HL-60/S4 treated with retinoic acid at 250 ng/mL for 4 days and 3 days (cell line): ENCODE results near the gene ULK4.
"Not testable (repeated sequence)": the region's sequence is repeated elsewhere in the genome, so short reads cannot be mapped to it uniquely, and the experiment has no call there.

Experiments
- in situ Hi-C: fragments of 300-500 bp; cut with MboI; formaldehyde crosslinking; loops from 2 replicates; pipeline ENCODE4 v1.7.0; 2022; ENCODE audit warnings: low sequenced_read_pairs

ULK4 gene

DNA sequence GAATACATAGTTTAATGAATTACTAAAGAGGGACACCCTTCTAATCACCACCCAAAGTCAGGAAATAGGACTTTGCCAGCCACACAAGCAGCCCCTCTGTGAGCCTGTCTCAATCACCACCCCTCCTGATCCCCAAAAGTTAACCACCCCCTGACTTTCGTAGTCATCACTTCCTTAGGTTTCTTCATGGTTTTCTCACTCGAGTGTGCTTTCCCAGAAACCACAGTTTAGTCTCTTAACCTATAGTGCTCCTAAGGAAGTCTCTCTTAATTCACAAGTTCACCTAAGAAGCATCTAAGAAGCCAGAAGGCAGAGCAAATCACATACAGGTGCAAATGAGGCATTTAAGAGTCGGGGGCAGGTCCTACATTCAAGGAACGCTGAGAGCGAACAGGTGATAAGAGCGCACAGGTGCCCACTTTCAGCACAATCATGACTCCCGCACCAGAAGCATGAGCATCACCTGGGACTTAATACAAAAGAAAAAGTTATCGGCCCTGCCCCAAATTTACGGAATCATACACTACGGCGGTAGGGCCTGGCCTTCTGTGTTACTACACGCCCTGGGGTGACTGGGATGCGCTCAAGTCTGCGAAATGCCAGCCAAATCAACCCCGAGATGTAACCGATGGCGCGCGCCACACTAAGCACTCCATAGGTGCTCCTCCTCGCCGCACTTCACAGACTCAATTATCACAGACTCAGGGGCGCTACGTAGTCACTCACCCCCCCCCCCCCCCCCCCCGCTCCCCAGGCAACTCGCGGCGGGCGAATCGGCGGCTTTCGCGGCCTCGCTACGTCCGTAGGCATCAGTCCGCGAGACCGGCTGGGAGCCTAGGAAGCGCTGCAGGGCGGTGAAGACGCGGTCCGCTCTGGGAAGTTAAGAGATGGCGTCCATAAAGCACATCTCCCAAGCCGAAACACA is 815 bp downstream of the ULK4 start:
- in situ Hi-C loops, result no loop called here

DNA sequence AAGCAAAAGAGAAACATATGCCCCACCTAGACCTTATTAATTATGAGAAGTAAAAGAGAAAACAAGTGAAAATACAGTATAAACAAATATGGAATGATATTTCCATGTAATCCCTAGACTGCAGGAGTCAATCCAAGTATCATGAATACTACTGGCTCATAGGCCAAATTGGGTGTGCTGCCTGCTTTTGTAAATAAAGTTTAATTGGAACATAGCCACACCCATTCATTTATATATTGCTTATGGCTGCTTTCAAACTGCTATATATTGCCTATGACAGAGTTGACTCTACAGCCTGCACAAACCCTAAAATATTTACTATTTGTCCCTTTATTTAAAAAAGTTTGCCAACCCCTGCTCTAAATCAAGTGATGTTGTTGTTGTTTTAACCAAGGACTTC is 5.3 kb downstream of the ULK4 start:
- in situ Hi-C loops, result no loop called here

DNA sequence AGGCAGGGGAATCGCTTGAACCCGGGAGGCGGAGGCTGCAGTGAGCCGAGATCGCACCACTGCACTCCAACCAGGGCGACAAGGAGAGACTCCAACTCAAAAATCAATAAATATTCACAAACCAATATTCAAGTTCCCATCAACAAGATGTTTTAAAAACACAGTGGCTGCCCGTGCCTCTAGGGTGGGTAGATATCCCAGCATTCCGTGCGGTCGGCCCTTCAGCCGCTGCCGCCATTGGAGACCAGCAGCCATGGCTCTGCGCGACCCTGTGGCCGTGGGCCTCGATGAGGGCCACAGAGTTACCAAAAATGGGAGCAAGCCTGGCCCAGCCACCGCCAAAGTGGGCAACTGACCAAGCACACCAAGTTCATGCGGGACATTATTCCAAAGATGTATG is 6.7 kb downstream of the ULK4 start:
- in situ Hi-C loops, result no loop called here

DNA sequence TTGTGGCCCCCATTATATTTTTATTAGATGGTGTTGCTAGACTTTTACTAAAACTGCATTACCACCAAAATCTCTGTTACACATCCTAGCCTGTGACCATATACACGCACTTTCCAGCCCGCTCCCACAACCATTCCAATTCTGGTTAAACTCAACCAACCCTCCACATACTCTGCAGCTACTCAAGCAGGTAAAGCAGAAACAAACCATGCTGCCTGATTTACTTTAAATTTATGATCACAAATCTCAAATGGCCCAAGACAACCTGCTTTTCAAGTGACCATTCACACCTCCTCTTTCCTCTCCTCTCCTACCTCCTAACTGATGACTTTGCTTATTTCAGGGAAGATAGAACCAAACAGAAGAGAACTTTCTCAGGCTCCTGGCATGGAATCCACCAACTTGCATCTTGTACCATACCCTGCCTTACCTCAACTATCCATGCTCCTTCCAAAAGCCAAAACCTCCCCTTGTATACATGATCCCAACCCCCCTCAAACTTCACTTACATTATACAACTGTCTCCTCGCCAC is 18.5 kb downstream of the ULK4 start:
- in situ Hi-C loops, result no loop called here

DNA sequence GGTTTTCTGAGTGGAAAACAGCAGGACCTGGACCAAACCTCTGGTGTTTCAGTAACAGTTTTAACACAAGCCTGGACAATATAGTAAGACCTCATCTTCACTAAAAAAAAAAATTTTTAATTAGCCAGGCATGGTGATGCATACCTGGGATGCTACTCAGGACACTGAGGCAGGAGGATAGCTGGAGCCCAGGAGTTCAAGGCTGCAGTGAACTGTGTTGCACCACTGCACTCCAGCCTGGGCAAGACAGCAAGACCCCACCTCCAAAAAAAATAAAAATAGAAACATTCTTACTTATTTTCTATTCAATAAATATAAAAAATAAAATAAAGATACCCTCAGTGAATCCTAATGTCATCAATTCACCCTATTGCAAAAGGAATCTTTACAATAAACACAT is 21.5 kb downstream of the ULK4 start:
- in situ Hi-C loops, result no loop called here

DNA sequence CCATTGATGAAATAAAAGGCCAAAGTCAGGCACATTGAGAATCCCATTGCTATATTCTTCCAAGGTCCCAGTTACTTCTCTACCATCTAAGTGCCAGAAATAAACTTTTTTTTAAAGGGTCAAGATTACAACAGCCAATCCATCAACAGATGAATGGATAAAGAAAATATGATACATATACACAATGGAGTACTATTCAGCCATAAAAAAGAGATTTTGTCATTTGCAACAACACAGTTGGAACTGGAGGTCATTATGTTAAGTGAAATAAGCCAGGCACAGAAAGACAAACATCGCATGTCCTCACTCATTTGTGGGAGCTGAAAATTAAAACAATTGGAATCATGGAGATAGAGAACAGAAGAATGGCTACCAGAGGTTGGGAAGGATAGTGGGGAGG is 25.5 kb downstream of the ULK4 start:
- in situ Hi-C loops, result no loop called here

DNA sequence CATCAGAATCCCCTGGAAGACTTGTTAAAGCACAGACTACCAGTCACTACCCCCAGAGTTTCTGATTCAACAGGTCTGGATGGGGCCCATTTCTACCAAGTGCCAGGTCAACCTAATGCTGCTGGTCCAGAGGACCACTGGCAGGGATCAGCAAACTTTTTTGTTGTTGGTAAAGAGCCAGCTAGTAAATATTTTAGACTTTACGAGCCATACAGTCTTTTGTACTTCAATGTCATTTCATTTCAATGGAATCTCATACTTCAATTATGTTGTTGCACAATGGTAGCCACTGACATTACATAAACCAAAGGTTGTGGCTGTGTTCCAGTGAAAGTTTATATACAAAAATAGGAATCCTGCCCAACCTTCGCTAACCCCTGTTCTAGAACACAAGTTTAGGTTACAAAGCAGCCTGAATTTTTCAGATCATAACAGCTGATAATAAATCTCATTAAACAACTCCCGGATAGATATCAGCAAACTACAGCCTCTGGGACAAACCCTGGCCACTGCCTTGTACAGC is 28.7 kb downstream of the ULK4 start:
- in situ Hi-C loops, result no loop called here

DNA sequence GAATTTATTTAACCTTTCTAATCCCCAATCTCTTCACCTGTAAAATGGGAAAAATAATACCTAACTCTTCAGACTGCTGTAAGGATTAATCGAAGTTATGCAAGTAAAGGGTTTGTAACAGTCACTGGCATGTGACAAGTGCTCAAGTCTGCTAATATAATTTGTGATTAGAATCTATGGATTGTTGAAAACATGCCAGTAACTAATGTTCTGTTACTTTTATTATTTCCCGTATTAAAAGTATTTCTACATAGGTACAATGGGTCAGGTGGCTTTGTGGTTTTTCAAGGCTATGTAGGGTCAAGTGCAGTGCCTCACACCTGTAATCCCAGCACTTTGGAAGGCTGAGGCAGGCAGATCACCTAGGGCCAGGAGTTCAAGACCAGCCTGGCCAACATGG is 29.4 kb downstream of the ULK4 start:
- in situ Hi-C loops, result no loop called here

DNA sequence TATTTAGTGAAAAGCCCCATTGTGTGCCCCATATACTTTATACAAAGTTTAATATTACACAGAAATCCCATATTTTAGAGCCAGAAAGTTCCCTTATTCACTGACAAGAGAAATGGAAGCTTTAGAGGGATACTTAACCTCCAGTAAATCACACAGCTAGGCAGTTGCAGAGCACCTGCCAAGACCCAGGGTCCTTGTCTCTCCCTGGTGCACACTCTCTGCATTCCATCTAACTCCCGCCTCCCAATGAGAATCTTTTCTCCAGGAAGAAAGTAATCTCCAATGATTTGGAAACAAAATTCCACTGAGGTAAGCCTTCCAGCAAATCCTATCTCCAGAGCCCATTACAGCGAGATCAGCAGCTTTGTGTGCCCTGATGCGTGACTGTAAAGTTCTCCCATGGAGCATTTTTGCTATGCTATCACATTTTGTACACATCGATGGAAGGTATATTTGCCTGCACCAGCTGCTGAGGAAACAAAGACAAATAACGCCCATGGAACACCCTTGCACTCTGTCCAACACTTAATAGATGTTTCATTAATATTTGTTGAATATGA is 41.4 kb downstream of the ULK4 start:
- in situ Hi-C loops, result no loop called here

DNA sequence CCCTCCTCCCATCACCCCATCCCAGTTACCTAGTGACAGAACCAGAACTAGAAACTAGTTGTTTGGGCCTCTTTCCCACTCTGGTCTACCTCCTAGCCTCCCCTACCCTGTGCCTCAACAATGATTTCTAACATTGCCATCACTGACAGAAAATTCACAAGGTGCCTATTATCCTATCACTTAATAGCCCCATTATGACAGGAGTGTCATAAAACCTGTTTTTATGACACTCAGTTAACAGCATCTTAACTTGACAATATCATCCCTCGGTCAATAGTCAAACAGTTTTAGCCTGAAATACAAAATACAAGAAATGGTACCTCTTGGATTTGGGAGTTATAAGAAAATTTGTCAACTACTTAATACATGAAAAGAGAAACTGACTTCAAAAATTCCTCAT is 46.5 kb downstream of the ULK4 start:
- in situ Hi-C loops, result no loop called here

DNA sequence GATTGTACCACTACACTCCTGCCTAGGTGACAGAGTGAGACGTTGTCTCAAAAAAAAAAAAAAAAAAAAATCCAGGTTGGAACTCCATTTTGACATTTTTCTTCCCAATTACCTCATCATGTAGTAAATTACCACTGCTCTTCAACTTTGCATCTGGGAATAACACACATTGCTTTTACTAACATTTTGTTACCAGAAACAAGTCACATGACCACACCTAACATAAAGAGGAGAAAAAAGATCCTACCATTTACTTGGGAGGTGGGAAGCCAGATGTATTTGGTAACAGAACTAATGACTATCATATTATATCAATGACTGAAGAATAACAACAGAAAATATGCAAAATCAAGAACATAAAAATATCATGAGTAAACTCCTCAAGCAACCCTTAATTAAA is 49.6 kb downstream of the ULK4 start:
- in situ Hi-C loops, result no loop called here

DNA sequence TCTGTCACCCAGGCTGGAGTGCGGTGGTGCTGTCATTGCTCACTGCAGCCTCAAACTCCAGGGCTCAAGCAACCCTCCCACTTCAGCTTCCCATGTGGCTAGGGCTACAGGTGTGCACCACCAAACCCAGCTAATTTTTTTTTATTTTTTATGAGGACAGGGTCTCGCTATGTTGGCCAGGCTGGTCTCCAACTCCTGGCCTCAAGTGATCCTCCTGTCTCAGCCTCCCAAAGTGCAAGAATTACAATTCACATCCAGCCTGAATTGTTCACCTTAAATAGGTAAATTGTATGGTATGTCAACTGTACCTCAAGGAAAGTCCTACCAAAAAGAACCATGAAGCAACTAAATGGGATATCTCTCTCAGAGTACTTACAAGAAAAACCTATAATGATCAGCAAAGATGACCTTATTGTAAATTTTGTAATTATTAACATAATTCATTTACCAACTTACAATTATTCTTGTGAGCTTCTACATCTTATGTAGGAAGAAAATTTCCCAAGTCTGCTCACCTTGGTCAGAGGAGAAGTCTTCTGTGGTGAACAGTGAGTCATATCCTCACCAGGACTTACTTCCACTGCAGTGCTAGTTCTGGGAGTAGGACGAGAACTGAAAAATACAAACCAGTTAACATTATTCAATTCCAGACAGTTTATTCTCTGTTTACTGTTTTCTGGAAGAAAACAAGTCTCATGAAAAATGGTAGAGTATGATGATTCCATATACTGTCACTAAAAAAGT is 54.4 kb downstream of the ULK4 start:
- in situ Hi-C loops, result no loop called here

DNA sequence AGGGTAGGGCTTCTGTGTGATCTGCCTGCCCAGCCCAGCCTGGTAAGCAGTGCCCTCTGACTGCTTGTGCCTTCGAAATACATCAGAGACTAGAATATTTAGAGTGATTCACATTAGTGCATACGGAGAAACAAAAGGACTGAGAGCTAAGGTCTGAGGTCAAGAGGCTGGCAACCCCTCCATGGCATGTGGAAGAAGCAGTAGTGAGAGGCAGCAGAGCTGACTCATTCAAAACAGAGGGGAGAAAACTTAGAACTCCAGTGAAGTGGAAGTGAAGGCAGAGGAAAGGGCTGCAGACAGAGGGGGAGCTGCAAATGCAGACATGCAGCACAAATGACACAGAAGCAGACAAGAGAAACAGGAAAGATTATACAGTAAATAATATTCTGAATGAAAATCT is 61.6 kb downstream of the ULK4 start:
- in situ Hi-C loops, result no loop called here

DNA sequence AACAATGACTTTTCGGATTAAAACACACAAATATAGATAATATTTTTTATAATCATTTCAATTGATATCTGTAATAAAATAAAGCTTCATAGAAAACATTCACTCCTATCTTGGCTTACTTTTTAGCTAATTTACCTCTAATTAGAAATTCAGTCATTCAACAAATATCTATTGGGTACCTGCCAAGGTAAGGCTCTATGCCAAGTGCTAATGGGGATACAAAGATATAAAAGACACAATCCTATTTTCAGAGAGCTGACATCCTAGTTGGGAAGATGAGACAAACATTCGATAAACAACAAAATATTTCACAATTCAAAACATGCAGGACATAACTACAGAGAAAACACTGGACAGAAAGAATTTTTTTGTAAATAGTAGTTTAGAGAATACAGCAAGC is 63.3 kb downstream of the ULK4 start:
- in situ Hi-C loops, result no loop called here

DNA sequence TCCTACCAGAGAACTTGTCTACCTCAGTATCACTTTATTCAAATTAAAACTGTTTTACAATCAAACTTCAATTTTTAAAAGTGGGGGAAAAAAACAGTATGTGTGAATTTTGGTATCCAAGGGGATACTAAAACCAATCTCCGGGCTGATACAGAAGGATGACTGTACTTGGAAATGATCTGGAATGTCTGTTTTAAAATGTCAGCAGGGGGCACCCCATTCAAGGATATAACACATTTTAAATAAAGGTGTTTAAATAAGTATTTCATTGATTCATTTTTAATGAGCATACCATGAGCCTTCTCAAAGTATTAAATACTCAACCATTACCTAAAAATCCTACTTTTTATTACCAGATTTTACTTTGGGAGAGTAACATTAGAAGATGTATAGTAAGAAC is 67.9 kb downstream of the ULK4 start:
- in situ Hi-C loops, result no loop called here

DNA sequence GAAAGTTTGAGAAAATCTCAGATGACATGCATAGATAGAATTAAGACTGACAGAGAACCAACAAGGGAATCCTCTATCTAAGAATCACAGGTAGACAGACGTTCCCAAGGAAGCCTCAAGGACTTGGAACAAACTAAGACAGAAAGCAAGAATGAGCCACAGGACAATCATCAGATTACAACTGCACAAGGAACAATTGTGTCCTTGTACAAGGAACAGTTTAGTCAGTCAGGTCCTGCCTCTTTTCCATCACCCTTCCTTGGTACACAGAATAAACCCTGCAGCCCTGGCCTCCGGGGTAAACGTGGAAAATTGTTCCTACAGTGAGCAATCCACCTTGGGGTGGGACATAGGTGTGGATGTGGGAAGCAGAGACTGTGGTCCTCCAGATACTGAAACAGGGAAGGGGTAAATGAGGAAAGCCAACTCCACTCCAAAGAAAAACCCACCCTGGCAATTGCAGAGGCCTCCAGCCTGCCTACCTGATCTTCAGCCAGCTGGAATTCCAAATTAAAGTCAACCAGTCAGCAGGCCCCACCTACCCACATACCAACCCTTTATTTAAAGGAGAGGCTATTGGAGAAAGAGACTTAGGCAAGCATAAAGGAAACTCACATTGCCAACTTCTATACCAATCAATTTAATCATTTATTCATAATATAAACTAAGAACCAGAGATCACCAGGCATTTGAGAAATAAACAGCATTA is 73.4 kb downstream of the ULK4 start:
- in situ Hi-C loops, result no loop called here

DNA sequence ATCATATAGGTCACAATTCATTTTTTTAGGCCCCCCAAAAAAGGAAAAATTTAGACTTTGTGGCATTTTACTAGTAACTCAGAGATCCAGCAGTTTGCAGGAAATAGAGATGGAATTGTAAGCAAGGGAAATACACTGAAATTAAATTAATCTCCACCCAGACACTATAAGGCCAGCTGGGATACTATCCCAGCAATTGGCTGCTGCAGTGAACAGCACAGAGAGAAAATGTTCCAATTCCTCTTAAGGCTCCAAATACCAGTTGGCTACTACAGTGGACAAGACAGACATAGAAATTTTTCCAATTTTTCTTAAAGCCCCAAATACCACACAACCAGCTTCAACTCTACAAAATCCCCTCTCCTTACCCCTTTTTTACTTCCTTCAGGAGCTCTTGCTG is 78.9 kb downstream of the ULK4 start:
- in situ Hi-C loops, result no loop called here

DNA sequence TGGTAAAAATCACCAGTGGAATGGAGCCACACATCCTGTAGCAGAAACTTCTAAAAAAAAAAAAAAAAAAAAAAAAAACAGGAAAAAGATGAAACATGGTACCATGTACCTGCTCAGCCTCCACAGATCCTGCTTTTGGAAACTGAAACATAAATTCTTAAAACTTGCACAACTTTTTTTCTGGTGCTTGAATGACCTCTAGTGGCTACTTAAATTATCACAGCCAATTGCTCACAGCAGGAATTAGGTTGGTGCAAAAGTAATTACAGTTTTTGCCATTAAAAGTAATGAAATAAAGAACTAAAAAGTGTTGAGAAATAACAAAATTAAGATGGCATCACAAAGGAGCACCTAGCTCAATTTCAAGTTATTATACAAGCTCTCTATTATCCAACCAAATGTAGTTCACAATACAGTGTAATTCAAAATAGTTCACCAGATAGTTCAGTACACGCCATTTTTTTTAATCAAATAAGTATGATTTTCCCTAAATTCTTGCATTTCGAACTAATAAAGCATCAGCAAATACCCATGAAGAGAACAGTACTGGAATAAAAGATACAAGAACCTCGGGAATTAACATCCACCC is 80.6 kb downstream of the ULK4 start:
- in situ Hi-C loops, result no loop called here

DNA sequence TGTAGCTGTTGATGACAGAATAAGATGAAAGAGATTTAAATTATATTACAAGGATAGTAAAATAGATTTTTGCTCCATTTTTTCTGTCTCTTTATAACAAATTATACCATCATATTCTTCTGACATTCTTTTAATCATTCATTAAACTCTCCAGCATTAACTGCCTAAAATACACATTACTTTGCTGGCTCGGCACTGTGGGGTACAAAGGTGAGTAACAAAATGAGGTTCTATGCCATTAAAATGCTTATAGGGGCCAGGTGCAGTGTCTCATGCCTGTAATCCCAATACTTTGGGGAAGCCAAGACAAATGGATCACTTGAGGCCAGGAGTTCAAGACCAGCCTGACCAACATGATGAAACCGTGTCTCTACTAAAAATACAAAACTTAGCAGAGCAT is 81.5 kb downstream of the ULK4 start:
- in situ Hi-C loops, result no loop called here

DNA sequence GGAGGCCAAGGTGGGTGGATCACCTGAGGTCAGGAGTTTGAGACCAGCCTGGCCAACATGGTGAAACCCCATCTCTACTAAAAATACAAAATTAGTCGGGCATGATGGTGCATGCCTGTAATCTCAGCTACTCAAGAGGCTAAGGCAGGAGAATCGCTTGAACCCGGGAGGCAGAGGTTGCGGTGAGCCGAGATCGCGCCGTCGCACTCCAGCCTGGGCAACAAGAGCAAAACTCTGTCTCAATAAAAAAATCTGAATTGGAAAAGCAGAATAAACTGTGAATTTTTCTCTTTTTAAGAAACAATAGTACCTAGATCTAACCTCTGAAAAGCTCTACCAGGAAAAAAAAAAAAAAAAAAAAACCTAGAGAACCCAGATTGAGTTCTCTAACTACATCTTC is 84.2 kb downstream of the ULK4 start:
- in situ Hi-C loops, result not testable (repeated sequence)
